Measurements from ENCODE around the gene HMX3.

Gene HMX3

GRCh38 chr10:123139165-123139520 is 3.4 kb downstream of the HMX3 start:
- Histone ChIP-seq H3K36me3 (ENCODE audit: insufficient read depth, low read length) (no peaks in the 10 kb centered on the region), H3K9me3 (ENCODE audit: low read depth, low read length) (no peaks in the 10 kb centered on the region), H3K27ac (no peak overlapping the region), H3K9ac (ENCODE audit: insufficient read length) (no peak overlapping the region), H3K4me3 (no peak overlapping the region)
- DNase-seq (ENCODE audit: low read depth, low spot score) = no peak
- TF ChIP-seq POLR2AphosphoS5 (IDR thresholded peaks at IDR 0.05; ENCODE audit: borderline replicate concordance, low read depth, low read length) (no peak), EZH2 (IDR thresholded peaks at IDR 0.05) (no peak), FOXP2 (optimal IDR thresholded peaks at IDR 0.05; ENCODE audit: control extremely low read depth, extremely low read length, insufficient read depth) (no peak)

DNA sequence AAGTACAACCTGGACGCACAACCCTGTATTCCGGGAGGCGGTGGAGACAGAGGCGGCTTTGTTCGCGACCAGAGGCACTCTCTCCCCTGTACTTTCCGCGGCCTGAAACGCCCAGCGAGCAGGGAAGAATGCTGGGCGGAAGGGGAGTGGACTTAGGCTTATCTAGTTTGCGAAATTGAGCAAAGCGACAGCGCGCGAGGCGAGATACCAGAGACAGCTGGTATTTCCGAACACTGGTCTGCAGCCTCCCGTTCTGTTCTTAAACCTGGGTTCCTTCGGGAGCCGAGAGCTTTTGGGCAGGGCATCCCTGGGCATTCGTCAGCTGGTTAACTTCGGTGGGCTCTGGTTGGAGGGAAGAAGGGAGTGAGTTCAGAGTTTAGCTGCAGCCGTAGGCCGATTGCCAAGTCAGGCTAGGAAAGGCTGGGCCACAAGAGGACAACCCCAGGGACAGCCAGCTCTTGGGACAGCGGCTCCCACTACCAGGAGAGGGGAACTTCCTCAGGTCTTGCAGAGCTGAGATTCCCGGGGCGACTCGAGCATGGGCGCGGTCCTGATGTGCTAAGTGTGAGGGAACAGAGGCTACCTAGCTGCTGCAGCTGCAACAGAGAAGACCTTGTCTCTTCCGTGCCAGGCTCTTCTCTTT is 3.9 kb downstream of the HMX3 start:
- TF ChIP-seq FOXP2 (optimal IDR thresholded peaks at IDR 0.05; ENCODE audit: control extremely low read depth, extremely low read length, insufficient read depth) (no peak), EZH2 (IDR thresholded peaks at IDR 0.05) (no peak)
- no peak overlapping the region for H3K9ac ChIP-seq (ENCODE audit: insufficient read length)
- no peak for DNase-seq (ENCODE audit: low read depth, low spot score)
- H3K4me3 ChIP-seq = no peak overlapping the region
- H3K36me3 ChIP-seq (ENCODE audit: insufficient read depth, low read length) = no peaks in the 10 kb centered on the region
- no peak overlapping the region for H3K27ac ChIP-seq
- no peaks in the 10 kb centered on the region for H3K9me3 ChIP-seq (ENCODE audit: low read depth, low read length)

- no peak for DNase-seq (ENCODE audit: low read depth, low spot score)
- Histone ChIP-seq H3K36me3 (ENCODE audit: insufficient read depth, low read length) (no peaks in the 10 kb centered on the region), H3K27ac (no peak overlapping the region), H3K9ac (ENCODE audit: insufficient read length) (no peak overlapping the region), H3K9me3 (ENCODE audit: low read depth, low read length) (no peaks in the 10 kb centered on the region), H3K4me3 (no peak overlapping the region)
- TF ChIP-seq FOXP2 (optimal IDR thresholded peaks at IDR 0.05; ENCODE audit: control extremely low read depth, extremely low read length, insufficient read depth) (no peak), EZH2 (IDR thresholded peaks at IDR 0.05) (peak; percentile 12)
Observed at GRCh38 chr10:123140164-123140982, 4.6 kb downstream of the HMX3 start.

DNA sequence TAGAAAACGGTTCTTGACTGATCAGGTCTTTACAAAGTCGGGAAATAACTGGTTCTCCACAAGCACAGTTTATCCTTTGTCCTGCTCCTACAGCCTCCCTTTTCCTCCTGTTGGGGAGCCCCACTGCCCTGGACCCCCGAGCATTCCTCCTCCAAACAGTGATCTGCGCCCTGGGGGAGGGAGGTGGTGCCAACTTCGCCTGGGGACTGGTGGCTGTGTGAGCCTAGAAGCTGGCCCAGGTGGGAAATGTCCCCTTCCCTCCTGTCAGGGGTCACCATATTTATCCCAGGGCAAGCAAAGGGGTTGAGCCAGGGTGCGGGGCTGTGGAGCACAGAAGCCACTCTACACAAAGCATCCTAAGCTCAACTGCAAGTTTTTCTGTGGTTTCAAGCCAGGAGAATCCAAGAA is 5.2 kb downstream of the HMX3 start:
- DNase-seq (ENCODE audit: low read depth, low spot score) = no peak
- no peak overlapping the region for H3K27ac ChIP-seq

GRCh38 chr10:123141791-123142700 is 6.3 kb downstream of the HMX3 start:
- no peak for DNase-seq (ENCODE audit: low read depth, low spot score)
- Histone ChIP-seq H3K27ac (no peak overlapping the region), H3K36me3 (ENCODE audit: insufficient read depth, low read length) (no peaks in the 10 kb centered on the region), H3K9ac (ENCODE audit: insufficient read length) (no peak overlapping the region), H3K9me3 (ENCODE audit: low read depth, low read length) (no peaks in the 10 kb centered on the region), H3K4me3 (no peak overlapping the region)
- TF ChIP-seq FOXP2 (optimal IDR thresholded peaks at IDR 0.05; ENCODE audit: control extremely low read depth, extremely low read length, insufficient read depth) (no peak), POLR2AphosphoS5 (IDR thresholded peaks at IDR 0.05; ENCODE audit: borderline replicate concordance, low read depth, low read length) (no peak), EZH2 (IDR thresholded peaks at IDR 0.05) (no peak)

More for the DNA sequence above, 5.2 kb downstream of the HMX3 start:
- Histone ChIP-seq H3K4me3 (no peak overlapping the region), H3K9ac (ENCODE audit: insufficient read length) (no peak overlapping the region), H3K9me3 (ENCODE audit: low read depth, low read length) (no peaks in the 10 kb centered on the region), H3K36me3 (ENCODE audit: insufficient read depth, low read length) (no peaks in the 10 kb centered on the region)
- no peak for TF ChIP-seq EZH2 (IDR thresholded peaks at IDR 0.05)
- no peak for TF ChIP-seq POLR2AphosphoS5 (IDR thresholded peaks at IDR 0.05; ENCODE audit: borderline replicate concordance, low read depth, low read length)
- TF ChIP-seq FOXP2 (optimal IDR thresholded peaks at IDR 0.05; ENCODE audit: control extremely low read depth, extremely low read length, insufficient read depth) = no peak

DNA sequence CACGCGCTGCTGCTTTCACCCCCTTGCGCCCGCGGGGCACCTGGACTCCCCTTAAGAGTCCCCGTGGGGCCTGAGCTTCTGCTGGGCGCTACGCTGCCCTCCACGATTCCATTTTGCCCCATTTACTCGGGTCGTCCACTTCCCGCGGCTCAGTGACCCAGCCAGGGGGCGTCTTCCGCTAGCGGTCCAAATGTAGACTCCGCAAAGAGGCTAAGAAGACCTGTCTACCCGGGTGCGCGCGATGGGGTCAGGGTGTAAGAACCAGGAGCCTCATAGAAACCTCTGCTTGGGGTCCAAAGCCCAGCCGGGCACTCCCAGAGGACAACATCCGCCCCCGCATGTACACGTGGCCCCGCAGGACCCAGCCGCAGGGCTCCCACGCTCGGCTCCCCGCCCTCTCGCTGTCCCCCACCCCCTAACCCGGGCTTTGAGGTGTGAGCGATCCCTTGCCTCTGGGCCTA is 7.0 kb downstream of the HMX3 start:
- no peak for DNase-seq (ENCODE audit: low read depth, low spot score)

DNA sequence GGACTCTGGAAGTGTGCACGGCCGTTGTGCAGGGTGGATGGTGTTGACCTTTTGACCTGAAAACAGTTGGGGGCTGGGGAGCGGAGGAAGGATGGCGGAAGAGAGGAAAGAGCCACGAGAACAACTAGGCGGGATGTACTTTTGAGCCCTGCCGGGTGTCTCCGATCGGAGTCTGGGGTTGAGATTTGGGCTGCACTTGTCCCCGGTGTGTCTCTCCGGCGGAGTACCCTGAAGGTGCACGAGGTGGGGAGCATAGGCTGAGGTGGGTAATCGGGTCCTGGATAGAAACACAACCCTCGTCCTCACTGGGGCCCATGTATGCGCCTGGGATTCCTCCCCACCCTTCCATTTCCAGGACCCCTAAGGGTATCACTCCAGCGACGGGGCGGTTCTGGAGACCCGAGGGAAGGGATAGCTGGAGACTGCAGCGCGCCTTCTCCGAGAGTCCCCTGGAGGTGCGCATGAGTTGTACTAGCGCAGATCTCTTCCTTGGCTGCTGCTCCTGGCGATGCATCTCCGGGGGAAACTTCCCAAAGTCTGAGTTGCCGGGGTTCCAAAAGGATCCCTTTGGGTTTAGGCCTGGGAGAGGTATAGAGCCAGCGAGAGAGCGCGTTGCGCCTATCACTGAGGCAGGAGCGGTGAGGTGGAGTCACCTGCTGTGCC is 7.5 kb downstream of the HMX3 start:
- no peak overlapping the region for H3K27ac ChIP-seq
- no peaks in the 10 kb centered on the region for H3K9me3 ChIP-seq (ENCODE audit: low read depth, low read length)
- no peak overlapping the region for H3K9ac ChIP-seq (ENCODE audit: insufficient read length)
- no peaks in the 10 kb centered on the region for H3K36me3 ChIP-seq (ENCODE audit: insufficient read depth, low read length)
- no peak overlapping the region for H3K4me3 ChIP-seq
- DNase-seq (ENCODE audit: low read depth, low spot score) = no peak
- TF ChIP-seq EZH2 (IDR thresholded peaks at IDR 0.05) (no peak), POLR2AphosphoS5 (IDR thresholded peaks at IDR 0.05; ENCODE audit: borderline replicate concordance, low read depth, low read length) (no peak)

More for the DNA sequence above, 7.0 kb downstream of the HMX3 start:
- Histone ChIP-seq H3K27ac (no peak overlapping the region), H3K9ac (ENCODE audit: insufficient read length) (no peak overlapping the region), H3K9me3 (ENCODE audit: low read depth, low read length) (no peaks in the 10 kb centered on the region), H3K4me3 (no peak overlapping the region), H3K36me3 (ENCODE audit: insufficient read depth, low read length) (no peaks in the 10 kb centered on the region)
- TF ChIP-seq POLR2AphosphoS5 (IDR thresholded peaks at IDR 0.05; ENCODE audit: borderline replicate concordance, low read depth, low read length) (no peak), EZH2 (IDR thresholded peaks at IDR 0.05) (no peak), FOXP2 (optimal IDR thresholded peaks at IDR 0.05; ENCODE audit: control extremely low read depth, extremely low read length, insufficient read depth) (no peak)

GRCh38 chr10:123143825-123144168 is 8.0 kb downstream of the HMX3 start:
- Histone ChIP-seq H3K27ac (no peak overlapping the region), H3K4me3 (no peak overlapping the region), H3K36me3 (ENCODE audit: insufficient read depth, low read length) (no peaks in the 10 kb centered on the region), H3K9me3 (ENCODE audit: low read depth, low read length) (no peaks in the 10 kb centered on the region), H3K9ac (ENCODE audit: insufficient read length) (no peak overlapping the region)
- no peak for DNase-seq (ENCODE audit: low read depth, low spot score)
- TF ChIP-seq FOXP2 (optimal IDR thresholded peaks at IDR 0.05; ENCODE audit: control extremely low read depth, extremely low read length, insufficient read depth) (no peak), EZH2 (IDR thresholded peaks at IDR 0.05) (no peak), POLR2AphosphoS5 (IDR thresholded peaks at IDR 0.05; ENCODE audit: borderline replicate concordance, low read depth, low read length) (no peak)
